Measurements from ENCODE around the gene UGT1A10.

UGT1A10 gene

GRCh38 chr2:233673896-233674295 lies 37.6 kb downstream of the UGT1A10 start:
- no peak overlapping the region for H3K4me3 ChIP-seq (ENCODE audit: low read depth, low read length)
- no peak for TF ChIP-seq CTCF (IDR thresholded peaks at IDR 0.05; ENCODE audit: borderline replicate concordance, insufficient read depth, low read depth, low read length)

- no peak overlapping the region for H3K4me3 ChIP-seq (ENCODE audit: low read depth, low read length)
- no peak for TF ChIP-seq CTCF (IDR thresholded peaks at IDR 0.05; ENCODE audit: borderline replicate concordance, insufficient read depth, low read depth, low read length)
Observed at GRCh38 chr2:233674314-233674713, 38.1 kb downstream of the UGT1A10 start.

DNA sequence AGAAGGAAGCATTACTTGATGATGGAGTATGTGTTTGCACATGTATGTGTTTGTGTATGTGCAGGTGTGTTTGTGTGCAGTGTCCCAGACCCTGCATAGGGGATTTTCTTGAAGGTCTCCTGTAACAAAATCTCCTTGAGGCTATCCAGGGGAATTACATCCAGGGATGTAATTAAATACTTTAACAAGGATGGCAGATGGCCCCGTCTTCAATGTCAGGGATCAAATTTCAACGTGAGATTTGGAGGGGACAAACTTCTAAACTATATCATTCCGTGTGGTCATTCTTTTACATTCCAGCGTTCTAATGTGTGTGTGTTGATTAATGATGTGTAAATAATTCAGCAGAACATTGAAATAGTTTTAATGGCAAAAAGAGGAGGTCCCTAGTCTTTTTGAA lies 38.7 kb downstream of the UGT1A10 start:
- no peak for TF ChIP-seq CTCF (IDR thresholded peaks at IDR 0.05; ENCODE audit: borderline replicate concordance, insufficient read depth, low read depth, low read length)
- H3K4me3 ChIP-seq (ENCODE audit: low read depth, low read length): no peak overlapping the region

DNA sequence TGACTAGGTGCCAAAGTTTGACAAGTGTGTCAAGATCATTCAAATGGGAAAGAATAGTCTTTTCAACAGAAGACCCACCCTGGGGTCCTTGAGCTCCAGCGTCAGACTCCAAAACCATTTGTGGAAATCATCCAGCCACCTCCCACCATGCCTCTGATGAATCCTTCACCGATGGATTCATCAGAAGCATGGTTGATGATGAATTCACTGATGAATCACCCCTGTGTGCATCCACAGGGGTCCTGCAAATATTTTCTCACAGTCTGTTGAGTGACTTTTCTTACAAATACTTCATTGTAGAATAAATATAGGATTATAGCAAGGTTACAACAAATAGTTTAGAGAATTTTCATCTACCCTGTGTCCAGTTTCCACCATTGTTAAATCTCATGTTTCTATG lies 39.8 kb downstream of the UGT1A10 start:
- TF ChIP-seq CTCF (IDR thresholded peaks at IDR 0.05; ENCODE audit: borderline replicate concordance, insufficient read depth, low read depth, low read length): no peak
- H3K4me3 ChIP-seq (ENCODE audit: low read depth, low read length): no peak overlapping the region

GRCh38 chr2:233679196-233679595 lies 42.9 kb downstream of the UGT1A10 start:
- no peak overlapping the region for H3K4me3 ChIP-seq (ENCODE audit: low read depth, low read length)
- no peak for TF ChIP-seq CTCF (IDR thresholded peaks at IDR 0.05; ENCODE audit: borderline replicate concordance, insufficient read depth, low read depth, low read length)

GRCh38 chr2:233680361-233681045 lies 44.3 kb downstream of the UGT1A10 start:
- H3K4me3 ChIP-seq (ENCODE audit: low read depth, low read length): no peak overlapping the region
- no peak for TF ChIP-seq CTCF (IDR thresholded peaks at IDR 0.05; ENCODE audit: borderline replicate concordance, insufficient read depth, low read depth, low read length)

- TF ChIP-seq CTCF (IDR thresholded peaks at IDR 0.05; ENCODE audit: borderline replicate concordance, insufficient read depth, low read depth, low read length): no peak
- no peak within 1 kb of the TSS for H3K4me3 ChIP-seq (ENCODE audit: low read depth, low read length)
Observed at GRCh38 chr2:233681521-233682099, 45.4 kb downstream of the UGT1A10 start, which contains the start of gene UGT1A7. Gene UGT1A7, plus strand, starts transcription at chr2:233681901. Its CDS starts 37 bp downstream, at chr2:233681938.

All from GM12875 (cell line).